Transverse colon (tissue), 4 donors: ENCODE data around the gene TCF21. TPM values are rescaled to one million over a fixed set of nuclear protein-coding genes. Genes with fewer than 3 reads are reported as not detected.

Experiments used
- DNase-seq: peaks from one replicate; pipeline ENCODE4 v3.0.0-alpha.2; 2019
- H3K27ac ChIP-seq, 4 donors: fragments of 200-600 bp; sonication (generic); 2 replicates each; pipeline ENCODE4 v1.5.1; 2016 to 2018; ENCODE audit warnings: inconsistent platforms in 4 of 4
- H3K27me3 ChIP-seq: fragments of 200-600 bp; sonication (generic); 2 replicates; pipeline ENCODE4 v1.5.1; 2017; ENCODE audit warnings: inconsistent platforms
- H3K36me3 ChIP-seq, 4 donors: fragments of 200-600 bp; sonication (generic); 2 replicates each; pipeline ENCODE4 v1.5.1; 2017 to 2019; ENCODE audit warnings: inconsistent platforms in 4 of 4
- H3K4me1 ChIP-seq, 4 donors: fragments of 200-600 bp; sonication (generic); 2 replicates each; pipeline ENCODE4 v1.5.1; 2017 to 2020; ENCODE audit warnings: inconsistent platforms in 4 of 4
- H3K4me3 ChIP-seq, 4 donors: fragments of 200-600 bp; sonication (generic); 1 replicate in 1 of 4; 2 replicates in 3 of 4; pipeline versions ENCODE4 v1.5.1 to v1.6.1; 2017 to 2019; ENCODE audit warnings: inconsistent platforms in 4 of 4
- H3K9me3 ChIP-seq, 2 donors: fragments of 200-600 bp; sonication (generic); 2 replicates each; pipeline ENCODE4 v1.5.1; 2017 to 2019; ENCODE audit warnings: inconsistent platforms in 2 of 2
- CTCF ChIP-seq, 5 experiments: fragments of 200-600 bp in 3 of 5; fragments of 450-650 bp in 2 of 5; sonication (generic) in 3 of 5; IDR thresholded peaks; 1 replicate in 2 of 5; 2 replicates in 3 of 5; pipeline ENCODE4 v1.5.1; 2016 to 2017; ENCODE audit warnings: antibody characterized with exemption in 5 of 5, inconsistent platforms in 3 of 5, mild to moderate bottlenecking in 2 of 5, moderate library complexity in 1 of 5
- EP300 ChIP-seq: sonication (generic); formaldehyde crosslinking; IDR thresholded peaks from one replicate; pipeline ENCODE4 v1.6.1; 2017; ENCODE audit warnings: antibody characterized with exemption, low read depth
- POLR2A ChIP-seq: fragments of 450-650 bp; IDR thresholded peaks from one replicate; pipeline ENCODE4 v1.6.1; 2016; ENCODE audit warnings: antibody characterized with exemption, mild to moderate bottlenecking, moderate library complexity
- POLR2AphosphoS5 ChIP-seq, 3 donors: sonication (generic); formaldehyde crosslinking; IDR thresholded peaks; one replicate each; pipeline ENCODE4 v1.6.1; 2016; ENCODE audit warnings: antibody characterized with exemption in 3 of 3
- WGBS, 2 donors: methylation state at CpG; one replicate each; pipeline ENCODE4 v1.1.5; 2018; ENCODE audit warnings: low coverage in 1 of 2; 5-methylcytosine and 5-hydroxymethylcytosine counted together
- in situ Hi-C, 4 donors: fragments of 200-750 bp; cut with MboI; loops; one replicate each; pipeline versions ENCODE4 v1.15.0 to v1.15.1; 2017; ENCODE audit warnings: low sequenced_read_pairs in 3 of 4, low pct_ligation_motif_present in 1 of 4, low pct_unique_long_range_greater_than_20kb in 1 of 4
- intact Hi-C: fragments of 100-400 bp; cut with DNase I; formaldehyde crosslinking; loops from one replicate; pipeline ENCODE4 v1.15.1; 2023; ENCODE audit warnings: low total_unique reads
- total RNA-seq, 4 donors: library from RNA; depleted of rRNA; stranded (reverse); fragments of >200 nt; gene quantifications; one replicate each; pipeline ENCODE4 v1.1.0, GENCODE V29; 2016

TCF21 gene
- total RNA-seq, 4 donors from 2014 or later = 6.0 to 13.0 (median 8.9) TPM

GRCh38 chr6:133854041-133854363 lies 34.9 kb upstream of the TCF21 start:
- H3K4me3 ChIP-seq = no peak overlapping the region
- TF ChIP-seq CTCF (IDR thresholded peaks at IDR 0.05) (no peak), POLR2A (no peak), POLR2AphosphoS5 (IDR thresholded peaks at IDR 0.05) (no peak), EP300 (no peak)
- H3K27ac ChIP-seq = no peak overlapping the region
- in situ Hi-C loops = no loop called here
- DNase-seq = no peak
- peaks cover 68% of the 10 kb centered on the region for H3K27me3 ChIP-seq
- WGBS, 2 donors = 33 to 47% methylated on average over 3 to 12 of the region's 12 CpGs
- no peaks in the 10 kb centered on the region for H3K4me1 ChIP-seq
- H3K36me3 ChIP-seq = no peaks in the 10 kb centered on the region
- intact Hi-C loops = loop anchor here (10.0 kb wide), 1 partner anchor 1661 kb away; no protein-coding TSS in a partner anchor
- H3K9me3 ChIP-seq = no peaks in the 10 kb centered on the region

GRCh38 chr6:133854364-133855275 lies 34.3 kb upstream of the TCF21 start:
- DNase-seq = no peak
- no peaks in the 10 kb centered on the region for H3K9me3 ChIP-seq
- no peak overlapping the region for H3K4me3 ChIP-seq
- TF ChIP-seq EP300 (no peak), CTCF (IDR thresholded peaks at IDR 0.05) (no peak), POLR2A (no peak), POLR2AphosphoS5 (IDR thresholded peaks at IDR 0.05) (no peak)
- WGBS, 2 donors = 15% methylated on average over 40 of the region's 40 CpGs; no CpG with 5 or more reads in 1 of the 2 donors
- no peaks in the 10 kb centered on the region for H3K36me3 ChIP-seq
- no peaks in the 10 kb centered on the region for H3K4me1 ChIP-seq
- intact Hi-C loops = loop anchor here (10.0 kb wide), 1 partner anchor 1660 kb away; no protein-coding TSS in a partner anchor
- peaks cover 68% of the 10 kb centered on the region for H3K27me3 ChIP-seq
- in situ Hi-C loops = no loop called here
- no peak overlapping the region for H3K27ac ChIP-seq

DNA sequence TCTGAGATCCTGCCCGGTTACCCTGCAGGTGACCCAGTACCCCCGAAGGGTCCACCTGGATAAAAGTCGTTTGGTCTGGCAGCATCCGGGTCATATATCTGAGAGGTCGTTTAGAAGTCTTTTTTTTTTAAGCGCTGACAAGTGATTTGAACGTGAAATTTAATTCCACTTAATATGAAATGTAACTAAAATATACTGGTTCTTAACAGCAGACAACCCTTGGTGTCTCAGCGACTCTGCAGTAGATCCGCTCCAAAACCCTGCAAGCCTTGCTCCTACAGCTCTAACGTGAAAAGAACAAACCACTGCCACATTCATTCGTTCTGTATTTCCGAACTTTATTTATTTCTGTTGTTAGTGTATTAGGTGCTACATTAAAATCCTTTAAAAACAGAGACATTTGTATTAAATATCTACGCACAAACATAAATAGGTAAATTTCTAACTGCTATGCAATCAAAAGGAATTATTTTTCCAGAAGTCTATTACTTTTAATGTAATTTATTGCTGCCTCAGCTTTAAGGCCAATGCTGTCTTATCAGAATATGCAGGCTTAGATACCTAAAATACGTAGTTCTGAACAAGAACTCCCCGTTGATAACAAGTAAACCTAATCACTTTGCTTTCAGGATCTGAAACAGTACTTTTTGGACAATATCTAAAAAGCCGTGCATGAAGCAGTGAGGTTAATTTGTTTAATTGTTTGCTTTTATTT lies 33.5 kb upstream of the TCF21 start:
- in situ Hi-C loops (no loop called here), intact Hi-C loops (loop anchor here (10.0 kb wide), 1 partner anchor 1659 kb away; no protein-coding TSS in a partner anchor)
- no peak for TF ChIP-seq POLR2A
- no peak for TF ChIP-seq CTCF (IDR thresholded peaks at IDR 0.05)
- no peak for TF ChIP-seq EP300
- TF ChIP-seq POLR2AphosphoS5 (IDR thresholded peaks at IDR 0.05) = no peak
- no peak overlapping the region for H3K27ac ChIP-seq
- no peak for DNase-seq
- no peaks in the 10 kb centered on the region for H3K9me3 ChIP-seq
- peaks cover 68% of the 10 kb centered on the region for H3K27me3 ChIP-seq
- WGBS, 2 donors = 33 to 36% methylated on average over 11 to 16 of the region's 16 CpGs
- no peaks in the 10 kb centered on the region for H3K4me1 ChIP-seq
- no peaks in the 10 kb centered on the region for H3K36me3 ChIP-seq
- no peak overlapping the region for H3K4me3 ChIP-seq

- no peak for DNase-seq
- peaks cover 68% of the 10 kb centered on the region for H3K27me3 ChIP-seq
- WGBS, 2 donors = 33 to 39% methylated on average over 3 of the region's 3 CpGs
Observed at GRCh38 chr6:133855991-133856370, 32.9 kb upstream of the TCF21 start.

More at GRCh38 chr6:133855991-133856370, 32.9 kb upstream of the TCF21 start:
- H3K27ac ChIP-seq = no peak overlapping the region
- in situ Hi-C loops = no loop called here
- H3K4me1 ChIP-seq = no peaks in the 10 kb centered on the region
- intact Hi-C loops = loop anchor here (10.0 kb wide), 1 partner anchor 1659 kb away; no protein-coding TSS in a partner anchor
- no peaks in the 10 kb centered on the region for H3K9me3 ChIP-seq
- H3K4me3 ChIP-seq = no peak overlapping the region
- TF ChIP-seq POLR2A (no peak), POLR2AphosphoS5 (IDR thresholded peaks at IDR 0.05) (no peak), CTCF (IDR thresholded peaks at IDR 0.05) (no peak), EP300 (no peak)
- no peaks in the 10 kb centered on the region for H3K36me3 ChIP-seq
